NCI-H2227 treated with DMSO at 0.1 percent for 48 hours (cell line): ENCODE data around the gene PRAMEF1.
"Not testable (repeated sequence)": the region's sequence is repeated elsewhere in the genome, so short reads cannot be mapped to it uniquely, and the experiment has no call there.

ENCODE experiments used
- DNase-seq: peaks from one replicate; lab custom pipeline; 2025; lab: John Stamatoyannopoulos, UW

Gene PRAMEF1

DNA sequence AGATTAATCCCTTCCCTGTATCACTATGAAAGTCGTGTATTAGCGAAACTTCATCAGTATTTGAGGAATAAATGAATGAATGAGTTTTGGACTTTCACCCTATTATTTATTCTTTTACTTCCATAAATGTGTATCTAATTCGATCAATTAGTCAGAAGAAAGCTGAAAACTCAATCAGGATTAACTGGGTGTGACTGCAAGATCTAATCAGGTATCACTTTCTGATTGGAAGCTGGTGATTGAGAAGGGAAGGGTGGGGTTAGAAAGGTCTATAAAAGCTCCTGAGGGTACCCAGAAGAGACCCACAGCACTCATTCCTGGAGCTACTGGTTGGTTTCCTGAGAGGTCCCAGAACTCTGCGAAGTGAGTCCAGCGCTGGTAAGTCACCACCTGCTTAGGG is at the start of gene PRAMEF1:
Gene PRAMEF1 (plus strand): TSS at position 301 of the 400 bp plus-strand sequence. CDS start 1,831 bp downstream, outside the sequence.
- not testable (repeated sequence) for DNase-seq

- DNase-seq = no peak
Measured at GRCh38 chr1:12741946-12742345, 49.3 kb upstream of the PRAMEF1 start.

DNA sequence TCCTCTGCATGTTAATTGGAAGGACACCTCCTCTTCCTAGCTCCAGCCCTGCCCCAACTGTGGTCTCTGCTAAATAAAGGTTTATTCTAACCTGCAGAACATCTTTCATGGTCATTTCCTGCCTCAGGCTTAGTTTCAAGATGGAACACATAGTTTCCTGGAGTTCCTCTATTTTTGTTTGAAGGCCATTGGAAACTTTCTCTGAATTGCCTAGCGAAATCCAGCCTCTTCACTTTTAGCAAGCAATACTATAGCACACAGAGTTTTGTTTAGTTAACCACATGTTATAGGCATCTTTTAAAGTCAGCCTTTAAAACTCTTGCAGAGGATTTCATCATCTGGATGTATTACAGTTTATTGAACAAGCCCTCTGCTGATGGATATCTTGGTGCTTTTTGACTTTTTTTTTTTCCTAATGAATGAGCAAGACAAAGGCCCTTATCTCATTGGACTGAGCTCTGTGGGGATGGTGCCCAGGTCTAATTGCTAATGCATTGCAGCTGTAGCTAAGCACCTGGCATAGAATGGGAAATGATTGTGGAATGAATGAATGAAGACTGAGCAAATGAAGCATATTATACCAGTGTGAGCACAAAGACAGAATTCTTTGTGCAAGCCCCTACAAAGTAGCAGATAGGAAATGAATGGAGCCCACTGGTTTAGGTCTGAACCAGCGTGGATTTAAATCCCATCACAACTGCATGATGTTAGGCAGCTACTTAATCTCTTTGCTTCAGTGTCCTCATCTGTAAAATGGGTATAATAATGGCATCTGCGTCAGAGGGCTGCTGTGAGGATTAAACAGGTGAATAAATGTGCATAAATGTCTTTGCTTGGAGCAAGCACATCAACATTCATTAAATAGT is 45.8 kb upstream of the PRAMEF1 start:
- no peak for DNase-seq

DNA sequence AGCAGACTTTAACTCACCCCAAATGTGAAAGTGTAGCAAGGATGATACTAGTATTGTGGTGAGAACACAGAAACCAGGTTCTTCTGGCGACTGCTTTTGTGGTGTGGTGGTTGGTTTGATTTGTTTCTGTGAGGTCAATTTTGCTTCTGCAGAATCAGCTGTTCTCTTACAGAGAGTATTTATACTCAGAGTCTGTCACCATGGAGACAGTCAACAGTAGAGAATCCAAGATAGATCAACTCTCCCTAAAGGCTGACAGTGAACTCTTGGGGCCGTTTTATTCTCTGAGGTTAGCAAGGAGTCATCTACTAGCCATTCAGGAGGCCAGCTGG is 45.2 kb upstream of the PRAMEF1 start, which contains the start of gene CFAP107:
Gene CFAP107 (plus strand): TSS at position 209 of the 332 bp plus-strand sequence. CDS start 231 bp downstream, outside the sequence.
- DNase-seq = no peak

DNA sequence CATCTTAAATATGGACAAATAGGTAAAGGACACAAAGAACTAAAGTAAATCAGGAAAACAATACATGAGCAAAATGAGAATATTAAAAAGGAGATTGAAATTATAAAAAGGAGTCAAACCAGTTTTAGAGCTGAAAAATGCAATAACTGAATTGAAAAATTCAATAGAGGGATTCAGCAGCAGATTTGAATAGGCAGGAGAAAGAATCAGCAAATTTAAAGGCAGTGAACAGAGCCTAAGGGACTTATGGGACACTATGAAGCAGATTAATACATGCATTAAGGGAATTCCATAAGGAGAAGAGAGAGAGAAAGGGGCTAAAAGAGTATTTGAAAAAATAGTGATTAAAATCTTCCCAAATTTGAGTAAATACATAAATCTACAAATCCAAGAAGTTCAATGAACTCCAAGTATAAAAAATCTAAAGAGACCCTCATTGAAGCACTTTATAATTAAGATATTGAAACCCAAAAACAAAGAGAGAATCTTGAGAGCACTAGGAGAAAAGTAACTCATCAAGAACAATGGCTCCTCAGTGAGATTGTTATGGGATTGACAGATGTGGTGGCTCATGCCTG is 42.3 kb upstream of the PRAMEF1 start:
- no peak for DNase-seq

DNA sequence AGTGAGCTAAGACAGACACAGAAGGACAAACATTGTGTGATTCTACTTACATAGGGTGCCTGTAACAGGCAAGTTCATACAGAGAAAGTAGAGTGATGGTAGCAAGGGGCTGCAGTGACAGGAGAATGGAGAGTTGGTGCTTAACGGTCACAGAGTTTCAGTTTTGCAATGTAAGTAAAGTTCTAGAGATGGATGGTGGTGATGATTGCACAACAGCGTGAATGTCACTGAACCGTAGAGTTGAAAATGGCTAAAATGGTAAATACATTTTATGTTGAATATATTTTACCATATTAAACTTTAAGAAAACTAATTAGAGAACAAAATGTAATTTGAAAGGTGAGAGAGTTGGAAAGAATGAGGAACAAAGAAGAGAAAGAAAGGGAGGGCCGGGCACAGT is 36.5 kb upstream of the PRAMEF1 start:
- no peak for DNase-seq

GRCh38 chr1:12756273-12756672 is 34.9 kb upstream of the PRAMEF1 start:
- DNase-seq = no peak

DNA sequence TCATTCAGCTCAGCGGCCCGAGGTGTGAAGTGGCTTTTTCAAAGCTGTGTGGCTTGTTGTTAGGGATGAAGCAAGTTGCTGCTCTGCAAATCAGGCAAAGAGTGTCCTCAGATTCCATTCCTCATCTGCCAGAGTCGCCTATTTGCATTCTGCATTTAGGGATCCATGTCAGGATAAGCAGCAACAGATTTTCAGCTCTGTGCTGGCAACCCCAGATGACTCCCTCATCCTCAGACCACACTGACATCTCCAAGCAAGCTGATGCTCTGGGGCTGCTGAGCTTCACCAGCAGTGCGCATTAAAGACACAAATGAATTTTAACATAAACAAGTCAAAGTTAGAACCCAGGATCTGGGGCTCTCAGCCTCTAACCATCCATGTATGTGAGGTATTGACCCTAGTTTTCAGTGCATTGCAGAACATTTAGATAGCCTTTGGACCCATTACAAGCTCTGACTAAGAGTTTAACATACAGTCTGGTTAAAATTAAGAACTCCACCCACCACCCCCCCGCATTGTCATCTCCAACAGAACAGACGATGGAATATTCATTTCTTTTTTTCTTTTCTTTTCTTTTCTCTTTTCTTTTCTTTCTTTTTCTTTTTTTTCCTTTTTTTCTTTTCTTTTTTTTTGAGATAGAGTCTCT is 34.3 kb upstream of the PRAMEF1 start:
- DNase-seq = no peak

DNA sequence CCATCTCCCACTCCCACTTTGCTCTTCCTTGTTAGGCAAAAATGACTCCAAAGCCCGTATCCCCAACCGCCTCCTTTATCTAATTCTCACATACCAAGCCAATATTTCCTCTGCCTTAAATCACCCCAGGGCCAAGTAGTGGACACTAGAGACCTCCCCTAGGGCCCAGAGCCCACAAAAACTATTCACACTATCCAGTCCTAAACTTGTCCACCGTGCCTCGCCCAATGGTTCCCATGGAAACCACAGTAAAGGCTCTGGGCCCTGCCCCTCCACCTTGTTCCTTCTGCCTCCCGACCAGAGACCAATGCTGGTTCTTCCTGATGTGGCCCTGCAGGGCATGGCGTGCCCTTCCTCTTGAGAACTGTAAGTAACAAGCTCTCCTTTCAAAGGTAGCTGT is 33.4 kb upstream of the PRAMEF1 start:
- DNase-seq = no peak

- no peak for DNase-seq
Measured at GRCh38 chr1:12760256-12760795, 30.9 kb upstream of the PRAMEF1 start.

GRCh38 chr1:12761781-12762180 is 29.4 kb upstream of the PRAMEF1 start:
- no peak for DNase-seq

DNA sequence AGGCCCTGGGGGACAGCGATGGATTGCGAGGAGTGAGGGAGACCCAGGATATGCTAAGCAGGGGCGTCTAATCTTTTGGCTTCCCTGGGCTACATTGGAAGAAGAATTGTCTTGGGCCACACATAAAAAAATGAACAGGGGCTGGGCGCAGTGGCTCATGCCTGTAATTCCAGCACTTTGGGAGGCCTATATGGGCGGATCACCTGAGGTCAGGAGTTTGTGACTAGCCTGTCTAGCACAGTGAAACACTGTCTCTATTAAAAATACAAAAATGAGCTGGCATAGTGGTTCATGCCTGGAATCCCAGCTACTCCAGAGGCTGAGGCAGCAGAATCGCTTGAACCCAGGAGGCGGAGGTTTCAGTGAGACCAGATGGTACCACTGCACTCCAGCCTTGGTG is 28.4 kb upstream of the PRAMEF1 start:
- no peak for DNase-seq

DNA sequence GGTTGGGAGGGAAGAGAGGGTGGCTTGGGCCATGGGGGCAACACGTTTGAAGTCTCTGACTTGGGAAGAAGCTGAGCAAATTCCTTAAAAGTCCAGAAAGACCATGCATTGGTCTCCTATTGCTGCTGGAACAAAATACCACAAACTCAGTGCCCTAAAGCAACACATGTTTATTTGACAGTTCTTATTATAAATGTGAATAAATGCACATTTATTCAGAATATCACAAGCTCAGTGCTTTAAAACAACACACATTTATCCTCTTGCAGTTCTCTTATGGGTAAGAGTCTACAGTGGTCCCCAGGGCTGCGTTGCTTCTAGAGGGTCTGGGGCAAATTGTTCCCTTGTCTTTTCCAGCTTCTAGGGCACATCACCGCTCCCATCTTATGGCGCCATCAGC is 27.7 kb upstream of the PRAMEF1 start:
- DNase-seq = no peak

DNA sequence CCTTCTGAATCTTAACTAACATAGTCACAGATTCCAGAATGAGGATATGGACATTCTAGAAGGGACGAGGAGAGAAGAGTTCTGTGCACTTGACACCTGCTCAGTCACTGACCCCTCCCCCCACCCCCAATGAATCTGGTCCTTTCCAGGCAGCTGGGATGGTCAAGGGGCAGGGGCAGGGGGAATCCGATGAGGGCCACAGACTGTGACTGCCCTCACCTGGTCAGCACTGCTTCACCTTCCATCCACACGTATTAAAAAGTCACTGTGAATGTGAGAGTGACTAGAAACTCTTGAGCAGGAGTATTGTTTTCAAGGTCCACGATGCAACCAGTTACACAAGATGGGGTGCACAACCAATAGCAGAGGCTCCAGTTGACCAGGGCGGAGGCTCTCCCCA is 27.2 kb upstream of the PRAMEF1 start:
- no peak for DNase-seq

- no peak for DNase-seq
Measured at GRCh38 chr1:12769031-12769430, 22.2 kb upstream of the PRAMEF1 start.

DNA sequence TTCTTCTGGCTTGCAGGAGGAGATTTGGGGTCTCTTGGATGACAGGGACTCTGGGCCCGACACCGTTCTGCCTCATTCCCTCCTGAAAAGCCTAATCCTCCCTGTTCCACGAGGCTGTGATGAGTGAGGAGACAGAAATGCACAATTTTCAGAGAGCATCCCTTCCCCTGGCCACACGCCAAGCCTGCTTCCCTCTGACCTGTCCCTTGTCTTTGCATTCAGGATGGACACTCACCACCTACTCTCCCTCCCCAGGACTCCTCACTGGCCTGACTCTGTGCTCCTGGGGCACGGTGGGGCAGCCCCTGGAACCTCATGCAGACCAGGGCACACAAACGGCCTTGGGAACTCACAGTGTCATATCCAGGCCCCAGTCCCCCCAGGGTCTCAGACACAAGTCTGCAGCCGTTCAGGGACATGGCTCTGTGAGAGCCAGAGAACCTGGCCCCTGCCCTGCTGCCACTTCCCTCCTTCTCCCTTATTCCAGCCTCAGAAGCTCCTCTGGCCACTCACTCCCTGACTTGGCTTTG is 21.2 kb upstream of the PRAMEF1 start:
- no peak for DNase-seq

DNA sequence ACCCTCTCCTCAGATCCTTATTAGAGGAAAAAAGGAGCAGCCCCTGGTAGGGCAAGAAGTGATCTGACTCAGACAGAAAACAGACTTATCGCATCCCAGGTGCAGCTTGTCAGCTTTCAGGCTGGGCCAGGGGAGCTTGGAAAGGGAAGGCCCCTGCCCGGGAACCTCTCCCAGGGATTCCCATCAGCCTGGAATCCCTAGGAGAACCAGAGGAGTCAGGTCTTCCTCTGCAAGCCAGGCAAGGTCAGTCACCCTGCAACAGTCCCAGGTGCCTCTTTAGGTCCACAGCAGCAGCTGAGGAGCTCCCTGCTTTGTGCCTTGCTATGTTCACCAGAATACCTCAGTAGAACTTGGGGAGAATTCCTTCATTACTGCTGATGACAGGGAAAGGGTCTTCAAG is 20.6 kb upstream of the PRAMEF1 start:
- no peak for DNase-seq

DNA sequence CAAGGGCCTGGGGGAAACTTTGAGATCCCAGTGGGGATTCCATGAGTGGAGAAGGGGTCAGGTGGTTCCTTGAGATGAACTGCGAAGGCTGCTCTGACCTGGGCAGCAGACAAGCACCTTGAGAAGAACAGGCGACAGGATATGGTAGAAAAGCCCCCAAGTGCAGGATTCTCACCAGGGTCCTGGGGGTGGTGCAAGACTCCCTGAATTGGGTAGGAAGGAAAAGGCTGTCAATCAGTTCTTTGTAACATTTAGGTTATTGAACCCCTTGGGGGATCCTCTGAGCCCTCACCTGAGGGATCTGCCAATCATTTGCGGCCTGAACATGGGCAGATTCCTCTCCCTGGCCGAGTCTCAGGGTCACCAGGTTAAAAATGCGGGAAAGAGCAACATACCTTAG is 20.0 kb upstream of the PRAMEF1 start:
- DNase-seq = no peak

GRCh38 chr1:12772520-12772919 is 18.7 kb upstream of the PRAMEF1 start:
- DNase-seq = no peak

- DNase-seq = no peak
Measured at GRCh38 chr1:12773438-12773837, 17.8 kb upstream of the PRAMEF1 start, which contains the start of gene PRAMEF12. TSS of gene PRAMEF12 (plus strand) at chr1:12773738. CDS start at chr1:12774868, 1,130 bp downstream.

DNA sequence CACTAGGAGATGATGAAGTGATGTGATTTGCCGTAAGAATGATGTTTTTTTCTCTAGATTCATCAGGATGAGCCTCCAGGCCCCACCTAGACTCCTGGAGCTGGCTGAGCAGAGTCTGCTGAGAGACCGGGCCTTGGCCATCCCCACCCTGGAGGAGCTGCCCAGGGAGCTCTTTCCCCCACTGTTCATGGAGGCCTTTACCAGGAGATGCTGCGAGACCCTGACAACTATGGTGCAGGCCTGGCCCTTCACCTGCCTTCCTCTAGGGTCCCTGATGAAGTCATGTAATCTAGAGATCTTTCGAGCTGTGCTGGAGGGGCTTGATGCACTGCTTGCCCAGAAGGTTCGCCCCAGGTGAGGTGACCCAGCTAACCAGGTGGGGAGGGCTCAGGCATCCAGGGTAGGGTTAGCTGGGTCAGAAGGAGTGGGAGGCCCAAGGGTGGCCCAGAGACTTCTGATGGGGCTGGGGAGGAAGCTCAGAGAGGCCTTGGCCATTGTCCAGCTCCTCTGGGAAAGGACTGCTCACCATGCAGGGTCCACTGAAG is 16.3 kb upstream of the PRAMEF1 start:
- no peak for DNase-seq

DNA sequence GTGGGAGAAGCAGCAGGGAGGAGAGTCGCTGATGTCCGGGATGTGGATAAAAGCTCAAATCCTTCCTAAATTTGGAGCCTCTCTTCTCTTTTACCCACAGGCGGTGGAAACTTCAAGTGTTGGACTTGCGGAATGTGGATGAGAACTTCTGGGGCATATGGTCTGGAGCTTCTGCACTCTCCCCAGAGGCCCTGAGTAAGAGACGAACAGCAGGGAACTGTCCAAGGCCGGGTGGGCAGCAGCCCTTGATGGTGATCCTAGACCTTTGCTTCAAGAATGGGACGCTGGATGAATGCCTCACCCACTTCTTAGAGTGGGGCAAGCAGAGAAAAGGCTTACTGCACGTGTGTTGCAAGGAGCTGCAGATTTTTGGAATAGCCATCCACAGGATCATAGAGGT is 15.8 kb upstream of the PRAMEF1 start:
- no peak for DNase-seq
